GM12878 (cell line): ENCODE data around the gene ITPR2.

Experiments used
- ELK1 ChIP-seq: IDR thresholded peaks from 2 replicates; pipeline ENCODE4 v1.6.1; 2012; ENCODE audit warnings: low read depth, low read length, improper control_type of control experiment
- ESRRA ChIP-seq: IDR thresholded peaks from 2 replicates; pipeline ENCODE4 v1.6.1; 2012; ENCODE audit warnings: mild to moderate bottlenecking, low read length, improper control_type of control experiment
- GATAD2B ChIP-seq: fragments of 450-650 bp; conservative IDR thresholded peaks from 2 replicates; pipeline ENCODE4 v1.6.1; 2017; ENCODE audit warnings: low read depth, mild to moderate bottlenecking, moderate library complexity
- MAX ChIP-seq: IDR thresholded peaks from 2 replicates; pipeline ENCODE4 v1.6.1; 2012; ENCODE audit warnings: low read depth, low read length, improper control_type of control experiment
- MEF2A ChIP-seq: IDR thresholded peaks from 2 replicates; pipeline ENCODE4 v1.6.1; 2011; ENCODE audit warnings: low read depth, mild to moderate bottlenecking, low read length, moderate library complexity; ENCODE audit not compliant: insufficient read depth
- MYC ChIP-seq: IDR thresholded peaks from 2 replicates; pipeline ENCODE4 v1.6.1; 2011; ENCODE audit warnings: mild to moderate bottlenecking, low read length, moderate library complexity, inconsistent platforms; ENCODE audit not compliant: insufficient read depth, insufficient replicate concordance, insufficient read length, severe bottlenecking
- NBN ChIP-seq: fragments of 450-650 bp; IDR thresholded peaks from 2 replicates; pipeline ENCODE4 v1.6.1; 2016
- POU2F2 ChIP-seq: IDR thresholded peaks from 3 replicates; pipeline ENCODE4 v1.6.1; 2011; ENCODE audit warnings: low read depth, mild to moderate bottlenecking, low read length, borderline replicate concordance
- RBBP5 ChIP-seq: fragments of 200-600 bp; sonication (generic); conservative IDR thresholded peaks from 2 replicates; pipeline ENCODE4 v1.6.1; 2016
- SP1 ChIP-seq: IDR thresholded peaks from one replicate; pipeline ENCODE4 v1.6.1; 2011; ENCODE audit warnings: low read depth, low read length
- SRF ChIP-seq, 2 experiments: IDR thresholded peaks; 2 replicates each; pipeline ENCODE4 v1.6.1; 2011; ENCODE audit warnings: low read depth in 2 of 2, low read length in 2 of 2, mild to moderate bottlenecking in 1 of 2, moderate library complexity in 1 of 2
- TF ChIP-seq, protein P1 (sequence below), 3 experiments: IDR thresholded peaks in 2 of 3; conservative IDR thresholded peaks in 1 of 3; 2 replicates each; pipeline ENCODE4 v1.5.1; 2011; ENCODE audit warnings: low read depth in 3 of 3, low read length in 3 of 3, mild to moderate bottlenecking in 3 of 3, control low read depth in 2 of 3, moderate library complexity in 2 of 3, inconsistent platforms in 1 of 3, mixed read lengths in 1 of 3; ENCODE audit not compliant: control insufficient read depth in 2 of 3, insufficient read depth in 1 of 3; ENCODE audit errors: extremely low read depth in 1 of 3
- TF ChIP-seq, protein P2 (sequence below): IDR thresholded peaks from 2 replicates; pipeline ENCODE4 v1.6.1; 2011; ENCODE audit warnings: low read depth, low read length, improper control_type of control experiment, borderline replicate concordance

GRCh38 chr12:26855337-26855736 lies 22.3 kb upstream of the ITPR2 start:
- no peak for TF ChIP-seq GATAD2B
- TF ChIP-seq MYC = no peak
- no peak for TF ChIP-seq ESRRA
- TF ChIP-seq, protein P1, sequence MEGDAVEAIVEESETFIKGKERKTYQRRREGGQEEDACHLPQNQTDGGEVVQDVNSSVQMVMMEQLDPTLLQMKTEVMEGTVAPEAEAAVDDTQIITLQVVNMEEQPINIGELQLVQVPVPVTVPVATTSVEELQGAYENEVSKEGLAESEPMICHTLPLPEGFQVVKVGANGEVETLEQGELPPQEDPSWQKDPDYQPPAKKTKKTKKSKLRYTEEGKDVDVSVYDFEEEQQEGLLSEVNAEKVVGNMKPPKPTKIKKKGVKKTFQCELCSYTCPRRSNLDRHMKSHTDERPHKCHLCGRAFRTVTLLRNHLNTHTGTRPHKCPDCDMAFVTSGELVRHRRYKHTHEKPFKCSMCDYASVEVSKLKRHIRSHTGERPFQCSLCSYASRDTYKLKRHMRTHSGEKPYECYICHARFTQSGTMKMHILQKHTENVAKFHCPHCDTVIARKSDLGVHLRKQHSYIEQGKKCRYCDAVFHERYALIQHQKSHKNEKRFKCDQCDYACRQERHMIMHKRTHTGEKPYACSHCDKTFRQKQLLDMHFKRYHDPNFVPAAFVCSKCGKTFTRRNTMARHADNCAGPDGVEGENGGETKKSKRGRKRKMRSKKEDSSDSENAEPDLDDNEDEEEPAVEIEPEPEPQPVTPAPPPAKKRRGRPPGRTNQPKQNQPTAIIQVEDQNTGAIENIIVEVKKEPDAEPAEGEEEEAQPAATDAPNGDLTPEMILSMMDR (IDR thresholded peaks at IDR 0.05 in 2 of 3, conservative IDR thresholded peaks at IDR 0.05 in 1 of 3; ENCODE audit: control insufficient read depth in 2 of 3, extremely low read depth in 1 of 3, insufficient read depth in 1 of 3, low read depth in 3 of 3, low read length in 3 of 3) = no peak
- TF ChIP-seq RBBP5 = no peak
- TF ChIP-seq, protein P2, sequence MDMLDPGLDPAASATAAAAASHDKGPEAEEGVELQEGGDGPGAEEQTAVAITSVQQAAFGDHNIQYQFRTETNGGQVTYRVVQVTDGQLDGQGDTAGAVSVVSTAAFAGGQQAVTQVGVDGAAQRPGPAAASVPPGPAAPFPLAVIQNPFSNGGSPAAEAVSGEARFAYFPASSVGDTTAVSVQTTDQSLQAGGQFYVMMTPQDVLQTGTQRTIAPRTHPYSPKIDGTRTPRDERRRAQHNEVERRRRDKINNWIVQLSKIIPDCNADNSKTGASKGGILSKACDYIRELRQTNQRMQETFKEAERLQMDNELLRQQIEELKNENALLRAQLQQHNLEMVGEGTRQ = no peak
- TF ChIP-seq NBN = no peak
- TF ChIP-seq POU2F2 = no peak
- TF ChIP-seq ELK1 = no peak
- no peak for TF ChIP-seq SP1
- TF ChIP-seq SRF (IDR thresholded peaks at IDR 0.05; ENCODE audit: low read depth in 2 of 2, low read length in 2 of 2) = no peak
- TF ChIP-seq MAX = no peak
- TF ChIP-seq MEF2A = no peak
